ENCODE results near the gene USP31. TPM values are rescaled to one million over a fixed set of nuclear protein-coding genes. Genes with fewer than 3 reads are reported as not detected.

The USP31 gene
- total RNA-seq, 1 experiment from 2014 or later: 6.8 TPM

GRCh38 chr16:23143391-23143790 is 5.9 kb downstream of the USP31 start:
- peaks cover 5% of the 10 kb centered on the region for H3K36me3 ChIP-seq
- DNase-seq: no peak
- no peaks in the 10 kb centered on the region for H3K9me3 ChIP-seq
- no peaks in the 10 kb centered on the region for H3K27me3 ChIP-seq
- no peak overlapping the region for H3K4me3 ChIP-seq

GRCh38 chr16:23141959-23142740 is 7.1 kb downstream of the USP31 start:
- H3K27me3 ChIP-seq: no peaks in the 10 kb centered on the region
- no peak overlapping the region for H3K4me3 ChIP-seq
- no peaks in the 10 kb centered on the region for H3K9me3 ChIP-seq
- peaks cover 5% of the 10 kb centered on the region for H3K36me3 ChIP-seq
- no peak for DNase-seq

- Histone ChIP-seq H3K36me3 (peaks cover 5% of the 10 kb centered on the region), H3K4me3 (no peak overlapping the region), H3K9me3 (no peaks in the 10 kb centered on the region), H3K27me3 (no peaks in the 10 kb centered on the region)
- DNase-seq: no peak
These were observed 7.8 kb downstream of the USP31 start for GRCh38 chr16:23141500-23141899.

GRCh38 chr16:23141033-23141432 is 8.2 kb downstream of the USP31 start:
- no peak overlapping the region for H3K4me3 ChIP-seq
- peaks cover 5% of the 10 kb centered on the region for H3K36me3 ChIP-seq
- no peaks in the 10 kb centered on the region for H3K27me3 ChIP-seq
- no peak for DNase-seq
- no peaks in the 10 kb centered on the region for H3K9me3 ChIP-seq

- H3K36me3 ChIP-seq: peaks cover 2% of the 10 kb centered on the region
- no peaks in the 10 kb centered on the region for H3K27me3 ChIP-seq
- no peak overlapping the region for H3K4me3 ChIP-seq
- peaks cover 2% of the 10 kb centered on the region for H3K9me3 ChIP-seq
- DNase-seq: no peak
These were observed 9.1 kb downstream of the USP31 start for GRCh38 chr16:23140107-23140506.

- Histone ChIP-seq H3K4me3 (no peak overlapping the region), H3K9me3 (peaks cover 2% of the 10 kb centered on the region), H3K27me3 (no peaks in the 10 kb centered on the region)
These were observed 11.4 kb downstream of the USP31 start for GRCh38 chr16:23137818-23138217.

GRCh38 chr16:23137256-23137655 is 12.0 kb downstream of the USP31 start:
- Histone ChIP-seq H3K27me3 (no peaks in the 10 kb centered on the region), H3K4me3 (no peak overlapping the region), H3K9me3 (peaks cover 2% of the 10 kb centered on the region), H3K36me3 (no peaks in the 10 kb centered on the region)
- DNase-seq: no peak

More at GRCh38 chr16:23137818-23138217, 11.4 kb downstream of the USP31 start:
- no peaks in the 10 kb centered on the region for H3K36me3 ChIP-seq
- DNase-seq: no peak

- peak; percentile 53 for DNase-seq
- H3K4me3 ChIP-seq: no peak overlapping the region
- no peaks in the 10 kb centered on the region for H3K36me3 ChIP-seq
- peaks cover 2% of the 10 kb centered on the region for H3K9me3 ChIP-seq
- no peaks in the 10 kb centered on the region for H3K27me3 ChIP-seq
These were observed 15.0 kb downstream of the USP31 start for GRCh38 chr16:23134274-23134673.

GRCh38 chr16:23132775-23133463 is 16.3 kb downstream of the USP31 start:
- peak; percentile 49 for DNase-seq
- H3K27me3 ChIP-seq: no peaks in the 10 kb centered on the region
- H3K36me3 ChIP-seq: no peaks in the 10 kb centered on the region
- no peak overlapping the region for H3K4me3 ChIP-seq
- H3K9me3 ChIP-seq: peaks cover 2% of the 10 kb centered on the region

GRCh38 chr16:23131931-23132621 is 17.2 kb downstream of the USP31 start:
- no peaks in the 10 kb centered on the region for H3K27me3 ChIP-seq
- H3K36me3 ChIP-seq: no peaks in the 10 kb centered on the region
- H3K9me3 ChIP-seq: peaks cover 2% of the 10 kb centered on the region
- H3K4me3 ChIP-seq: no peak overlapping the region
- DNase-seq: peak; percentile 10

GRCh38 chr16:23131436-23131835 is 17.8 kb downstream of the USP31 start:
- no peak for DNase-seq
- peaks cover 2% of the 10 kb centered on the region for H3K9me3 ChIP-seq
- H3K4me3 ChIP-seq: no peak overlapping the region
- no peaks in the 10 kb centered on the region for H3K27me3 ChIP-seq
- H3K36me3 ChIP-seq: no peaks in the 10 kb centered on the region

GRCh38 chr16:23131036-23131435 is 18.2 kb downstream of the USP31 start:
- H3K4me3 ChIP-seq: no peak overlapping the region
- peaks cover 2% of the 10 kb centered on the region for H3K9me3 ChIP-seq
- no peaks in the 10 kb centered on the region for H3K36me3 ChIP-seq
- DNase-seq: no peak
- H3K27me3 ChIP-seq: no peaks in the 10 kb centered on the region

- H3K4me3 ChIP-seq: no peak overlapping the region
These were observed 19.6 kb downstream of the USP31 start for GRCh38 chr16:23129686-23130085.

GRCh38 chr16:23128056-23128455 is 21.2 kb downstream of the USP31 start:
- Histone ChIP-seq H3K9me3 (no peaks in the 10 kb centered on the region), H3K4me3 (no peak overlapping the region), H3K27me3 (no peaks in the 10 kb centered on the region), H3K36me3 (no peaks in the 10 kb centered on the region)
- no peak for DNase-seq

More at GRCh38 chr16:23129686-23130085, 19.6 kb downstream of the USP31 start:
- H3K36me3 ChIP-seq: no peaks in the 10 kb centered on the region
- no peak for DNase-seq
- H3K9me3 ChIP-seq: no peaks in the 10 kb centered on the region
- H3K27me3 ChIP-seq: no peaks in the 10 kb centered on the region

GRCh38 chr16:23125277-23125676 is 24.0 kb downstream of the USP31 start:
- Histone ChIP-seq H3K4me3 (no peak overlapping the region), H3K27me3 (no peaks in the 10 kb centered on the region), H3K36me3 (no peaks in the 10 kb centered on the region), H3K9me3 (no peaks in the 10 kb centered on the region)
- DNase-seq: no peak

- Histone ChIP-seq H3K36me3 (no peaks in the 10 kb centered on the region), H3K4me3 (no peak overlapping the region), H3K27me3 (no peaks in the 10 kb centered on the region), H3K9me3 (no peaks in the 10 kb centered on the region)
- peak; percentile 62 for DNase-seq
These were observed 24.9 kb downstream of the USP31 start for GRCh38 chr16:23124315-23124714.

GRCh38 chr16:23122144-23122543 is 27.1 kb downstream of the USP31 start:
- Histone ChIP-seq H3K27me3 (no peaks in the 10 kb centered on the region), H3K36me3 (no peaks in the 10 kb centered on the region), H3K9me3 (no peaks in the 10 kb centered on the region), H3K4me3 (no peak overlapping the region)
- no peak for DNase-seq
